ENCODE data around the gene STX8.
"Not testable (repeated sequence)": the region's sequence is repeated elsewhere in the genome, so short reads cannot be mapped to it uniquely, and the experiment has no call there.

The STX8 gene

DNA sequence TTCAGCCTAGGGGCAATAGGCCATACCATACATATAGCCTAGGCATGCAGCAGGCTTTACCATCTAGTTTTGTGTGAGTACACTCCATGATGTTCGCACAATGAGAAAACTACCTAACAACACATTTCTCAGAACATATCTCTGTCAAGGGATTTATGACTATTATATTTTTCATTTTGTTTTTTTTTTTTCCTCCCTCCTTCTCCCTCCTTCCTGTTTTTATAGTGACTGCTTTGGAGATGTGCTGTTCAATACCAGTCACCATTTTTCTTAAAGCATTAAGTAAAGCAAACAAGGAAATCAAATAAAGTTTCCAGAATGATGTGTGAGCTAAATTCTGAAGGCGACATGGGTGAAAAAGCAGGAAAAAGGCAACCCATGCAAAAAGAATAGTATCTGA is 194.6 kb downstream of the STX8 start:
- peaks cover 0 to 3% (median 0%) of the 10 kb centered on the region in 3 donors for H3K9me3 ChIP-seq
- TF ChIP-seq, protein P1, sequence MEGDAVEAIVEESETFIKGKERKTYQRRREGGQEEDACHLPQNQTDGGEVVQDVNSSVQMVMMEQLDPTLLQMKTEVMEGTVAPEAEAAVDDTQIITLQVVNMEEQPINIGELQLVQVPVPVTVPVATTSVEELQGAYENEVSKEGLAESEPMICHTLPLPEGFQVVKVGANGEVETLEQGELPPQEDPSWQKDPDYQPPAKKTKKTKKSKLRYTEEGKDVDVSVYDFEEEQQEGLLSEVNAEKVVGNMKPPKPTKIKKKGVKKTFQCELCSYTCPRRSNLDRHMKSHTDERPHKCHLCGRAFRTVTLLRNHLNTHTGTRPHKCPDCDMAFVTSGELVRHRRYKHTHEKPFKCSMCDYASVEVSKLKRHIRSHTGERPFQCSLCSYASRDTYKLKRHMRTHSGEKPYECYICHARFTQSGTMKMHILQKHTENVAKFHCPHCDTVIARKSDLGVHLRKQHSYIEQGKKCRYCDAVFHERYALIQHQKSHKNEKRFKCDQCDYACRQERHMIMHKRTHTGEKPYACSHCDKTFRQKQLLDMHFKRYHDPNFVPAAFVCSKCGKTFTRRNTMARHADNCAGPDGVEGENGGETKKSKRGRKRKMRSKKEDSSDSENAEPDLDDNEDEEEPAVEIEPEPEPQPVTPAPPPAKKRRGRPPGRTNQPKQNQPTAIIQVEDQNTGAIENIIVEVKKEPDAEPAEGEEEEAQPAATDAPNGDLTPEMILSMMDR (IDR thresholded peaks at IDR 0.05): no peak
- no peaks in the 10 kb centered on the region for H3K27me3 ChIP-seq
- intact Hi-C loops (cut with DNase I; ENCODE audit: low total_unique reads): no loop called here
- H3K27ac ChIP-seq: no peak overlapping the region
- no peaks in the 10 kb centered on the region for H3K4me1 ChIP-seq
- peaks cover 0 to 14% (median 7%) of the 10 kb centered on the region in 3 donors for H3K36me3 ChIP-seq
- no peak for DNase-seq
- no peak overlapping the region for H3K4me3 ChIP-seq

- intact Hi-C loops (cut with DNase I; ENCODE audit: low total_unique reads): no loop called here
Measured at GRCh38 chr17:9380361-9380760, 195.3 kb downstream of the STX8 start.

DNA sequence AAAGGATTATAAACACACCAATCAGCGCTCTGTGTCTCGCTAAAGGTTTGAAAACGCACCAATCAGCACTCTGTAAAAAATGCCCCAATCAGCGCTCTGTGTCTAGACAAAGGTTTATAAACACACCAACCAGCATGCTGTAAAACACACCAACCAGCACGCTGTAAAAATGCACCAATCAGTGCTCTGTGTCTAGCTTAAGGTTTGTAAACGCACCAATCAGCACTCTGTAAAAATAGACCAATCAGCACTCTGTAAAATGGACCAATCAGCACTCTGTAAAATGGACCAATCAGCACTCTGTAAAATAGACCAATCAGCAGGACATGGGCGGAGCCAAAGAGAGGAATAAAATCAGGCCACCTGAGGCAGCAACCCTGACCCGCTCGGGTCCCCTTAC is 199.4 kb downstream of the STX8 start:
- DNase-seq; H3K4me3 ChIP-seq; intact Hi-C loops (cut with DNase I; ENCODE audit: low total_unique reads); H3K9me3 ChIP-seq; H3K27me3 ChIP-seq; H3K27ac ChIP-seq; H3K4me1 ChIP-seq: not testable (repeated sequence)
- H3K36me3 ChIP-seq: peaks cover 0 to 16% (median 8%) of the 10 kb centered on the region in 3 donors

More at GRCh38 chr17:9380361-9380760, 195.3 kb downstream of the STX8 start:
- Histone ChIP-seq H3K27ac (no peak overlapping the region), H3K4me1 (no peaks in the 10 kb centered on the region), H3K9me3 (peaks cover 0 to 4% (median 0%) of the 10 kb centered on the region in 3 donors), H3K36me3 (peaks cover 0 to 16% (median 8%) of the 10 kb centered on the region in 3 donors), H3K27me3 (no peaks in the 10 kb centered on the region), H3K4me3 (no peak overlapping the region)
- TF ChIP-seq, protein P1 (IDR thresholded peaks at IDR 0.05): no peak
- DNase-seq: no peak

GRCh38 chr17:9371019-9371418 is 204.6 kb downstream of the STX8 start:
- Histone ChIP-seq H3K4me1 (no peaks in the 10 kb centered on the region), H3K36me3 (peaks cover 0 to 2% (median under 1%) of the 10 kb centered on the region in 3 donors), H3K9me3 (no peaks in the 10 kb centered on the region), H3K4me3 (no peak overlapping the region), H3K27ac (no peak overlapping the region), H3K27me3 (no peaks in the 10 kb centered on the region)
- TF ChIP-seq, protein P1 (IDR thresholded peaks at IDR 0.05): no peak
- intact Hi-C loops (cut with DNase I; ENCODE audit: low total_unique reads): no loop called here
- DNase-seq: no peak

GRCh38 chr17:9370467-9370866 is 205.2 kb downstream of the STX8 start:
- no peak overlapping the region for H3K27ac ChIP-seq
- intact Hi-C loops (cut with DNase I; ENCODE audit: low total_unique reads): no loop called here
- no peak overlapping the region for H3K4me3 ChIP-seq
- H3K9me3 ChIP-seq: no peaks in the 10 kb centered on the region
- no peak for DNase-seq
- no peaks in the 10 kb centered on the region for H3K36me3 ChIP-seq
- H3K27me3 ChIP-seq: no peaks in the 10 kb centered on the region
- TF ChIP-seq, protein P1 (IDR thresholded peaks at IDR 0.05): no peak
- peaks cover 0 to 4% (median 0%) of the 10 kb centered on the region in 4 donors for H3K4me1 ChIP-seq

DNA sequence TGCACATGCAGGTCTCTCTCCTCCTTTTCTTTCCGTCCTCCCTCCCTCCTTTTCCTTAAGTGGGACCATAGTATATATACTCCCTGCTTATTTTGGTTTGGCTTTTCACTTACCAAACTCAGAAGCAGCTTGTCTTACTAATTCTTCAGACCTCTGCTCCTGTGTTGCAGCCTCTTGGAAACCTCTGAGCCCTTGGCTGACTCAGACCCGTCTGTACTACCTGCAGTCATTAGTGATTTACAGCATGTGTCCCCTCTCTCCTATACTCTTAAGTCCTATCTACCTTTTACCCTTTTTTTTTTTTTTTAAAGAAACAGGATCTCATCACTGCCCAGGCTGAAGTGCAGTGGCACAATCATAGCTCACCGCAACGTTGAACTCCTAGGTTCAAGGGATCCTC is 207.0 kb downstream of the STX8 start:
- no peaks in the 10 kb centered on the region for H3K36me3 ChIP-seq
- H3K4me3 ChIP-seq: no peak overlapping the region
- H3K27ac ChIP-seq: no peak overlapping the region
- no peaks in the 10 kb centered on the region for H3K9me3 ChIP-seq
- intact Hi-C loops (cut with DNase I; ENCODE audit: low total_unique reads): no loop called here
- DNase-seq: no peak
- H3K27me3 ChIP-seq: no peaks in the 10 kb centered on the region
- TF ChIP-seq, protein P1 (IDR thresholded peaks at IDR 0.05): no peak
- peaks cover 0 to 16% (median 0%) of the 10 kb centered on the region in 4 donors for H3K4me1 ChIP-seq
